HepG2 (cell line): ENCODE measurements around the gene ZFR2. TPM values are rescaled to one million over a fixed set of nuclear protein-coding genes. Genes with fewer than 3 reads are reported as not detected.

Source experiments
- ATAC-seq: fragments of 200-7000 bp; cut with Tn5 transposase; 3 replicates; pipeline ENCODE4 v1.9.1; 2020; ENCODE audit warnings: mild to moderate bottlenecking, moderate library complexity
- BruUV-seq: library from RNA; stranded (reverse); fragments of 400-500 nt; replicated peaks from 2 replicates; lab custom pipeline; 2021; lab: Mats Ljungman, UMichigan
- CTCF ChIA-PET: fragments of 300-600 bp; formaldehyde crosslinking; extraction: SDS; loops from one replicate; lab custom pipeline; 2021; ENCODE audit warnings: low total read pairs, inconsistent platforms, low intra/inter-chr PET ratio; lab: Yijun Ruan, JAX
- POLR2A ChIA-PET: fragments of 350-600 bp; sonication (Branson Sonifier 250); formaldehyde crosslinking; loops from one replicate; lab custom pipeline; 2020; ENCODE audit warnings: antibody characterized with exemption, inconsistent platforms; lab: Yijun Ruan, JAX
- DNase-seq: peaks from one replicate; pipeline ENCODE4 v3.0.0-alpha.2; 2015; ENCODE audit warnings: low spot score
- FAIRE-seq: peaks from 3 replicates; lab custom pipeline; 2011; peaks lifted over from hg19 to GRCh38; lab: Jason Lieb, UNC
- H2AFZ ChIP-seq: one replicate; pipeline ENCODE4 v1.6.1; 2011; ENCODE audit warnings: low read length, inconsistent platforms
- H3K27ac ChIP-seq: fragments of 300-600 bp; 3 replicates; pipeline ENCODE4 v1.8.0; 2011; ENCODE audit warnings: mixed run types, mild to moderate bottlenecking, mixed read lengths, low read length, inconsistent platforms; ENCODE audit not compliant: insufficient read depth; ENCODE audit errors: extremely low read length
- H3K27me3 ChIP-seq, 2 experiments: fragments of 200-600 bp in 1 of 2; 2 replicates in 1 of 2; 3 replicates in 1 of 2; pipeline versions ENCODE4 v1.6.0 to v1.8.0; 2011; ENCODE audit warnings: low read length in 2 of 2, mild to moderate bottlenecking in 2 of 2, moderate library complexity in 2 of 2, inconsistent platforms in 1 of 2; ENCODE audit not compliant: insufficient read depth in 2 of 2, control insufficient read depth in 1 of 2
- H3K36me3 ChIP-seq, 2 experiments: fragments of 200-600 bp in 1 of 2; replicated peaks in 1 of 2; 2 replicates in 1 of 2; 3 replicates in 1 of 2; pipeline versions ENCODE4 v1.5.1 to v1.8.0; 2011; ENCODE audit warnings: low read length in 2 of 2, inconsistent platforms in 1 of 2; ENCODE audit not compliant: insufficient read depth in 2 of 2, control insufficient read depth in 1 of 2
- H3K4me1 ChIP-seq: 2 replicates; pipeline ENCODE4 v1.5.1; 2012; ENCODE audit warnings: low read length, inconsistent platforms; ENCODE audit not compliant: insufficient read depth
- H3K4me2 ChIP-seq: 2 replicates; pipeline ENCODE4 v1.6.0; 2011; ENCODE audit warnings: low read depth, low read length, inconsistent platforms
- H3K4me3 ChIP-seq, 3 experiments: fragments of 200-600 bp in 1 of 3; sonication (generic), shearing (Covaris generic) in 1 of 3; replicated peaks in 1 of 3; 2 replicates each; pipeline ENCODE4 v1.5.1; 2011 to 2016; ENCODE audit warnings: low read length in 3 of 3, inconsistent platforms in 2 of 3, low read depth in 2 of 3, mild to moderate bottlenecking in 2 of 3, control low read depth in 1 of 3, mixed read lengths in 1 of 3; ENCODE audit not compliant: insufficient read depth in 1 of 3
- H3K79me2 ChIP-seq: one replicate; pipeline ENCODE4 v1.6.1; 2011; ENCODE audit warnings: low read length, inconsistent platforms; ENCODE audit not compliant: insufficient read depth
- H3K9ac ChIP-seq: 2 replicates; pipeline ENCODE4 v1.6.0; 2011; ENCODE audit warnings: mild to moderate bottlenecking, low read depth, low read length, inconsistent platforms; ENCODE audit not compliant: insufficient read depth
- H3K9me3 ChIP-seq: 2 replicates; pipeline ENCODE4 v1.5.1; 2012; ENCODE audit warnings: mild to moderate bottlenecking, low read length
- H4K20me1 ChIP-seq: 2 replicates; pipeline ENCODE4 v1.6.0; 2011; ENCODE audit warnings: inconsistent platforms, mild to moderate bottlenecking, low read length, moderate library complexity; ENCODE audit not compliant: insufficient read depth
- DNMT1 ChIP-seq: sonication (generic); formaldehyde crosslinking; IDR thresholded peaks from 2 replicates; pipeline ENCODE4 v1.5.1; 2020; ENCODE audit warnings: mild to moderate bottlenecking, missing genetic modification reagents
- DNMT3B ChIP-seq: conservative IDR thresholded peaks from 2 replicates; pipeline ENCODE4 v1.6.1; 2016; ENCODE audit warnings: missing biosample characterization, control low read depth
- MEIS1 ChIP-seq: sonication (generic); formaldehyde crosslinking; IDR thresholded peaks from 2 replicates; pipeline ENCODE4 v1.9.0; 2021; ENCODE audit warnings: mild to moderate bottlenecking, missing genetic modification reagents, moderate library complexity, borderline replicate concordance
- ZNF20 ChIP-seq: sonication (generic); formaldehyde crosslinking; IDR thresholded peaks from 2 replicates; pipeline ENCODE4 v1.4.0; 2020; ENCODE audit warnings: mild to moderate bottlenecking, moderate library complexity, missing genetic modification reagents
- ZNF678 ChIP-seq: sonication (generic); formaldehyde crosslinking; IDR thresholded peaks from 2 replicates; pipeline ENCODE4 v1.4.0; 2020; ENCODE audit warnings: mild to moderate bottlenecking, missing genetic modification reagents
- ZNF75D ChIP-seq: sonication (generic); formaldehyde crosslinking; IDR thresholded peaks from 2 replicates; pipeline ENCODE4 v1.8.1; 2023; ENCODE audit warnings: missing genetic modification reagents, mild to moderate bottlenecking, borderline replicate concordance
- WGBS: methylation state at CpG from one replicate; pipeline ENCODE4 v1.1.6; 2017; ENCODE audit warnings: low lambda C conversion rate; 5-methylcytosine and 5-hydroxymethylcytosine counted together
- in situ Hi-C: cut with HindIII; loops from 2 replicates; pipeline ENCODE4 v1.10.0; 2017; ENCODE audit warnings: low pct_unique_long_range_greater_than_20kb; ENCODE audit not compliant: extremely low pct_ligation_motif_present
- intact Hi-C: fragments of 100-400 bp; cut with micrococcal nuclease; formaldehyde crosslinking; loops from one replicate; pipeline ENCODE4 v1.10.0; 2022; ENCODE audit not compliant: unreplicated experiment
- polyA plus RNA-seq, 8 experiments: library from polyadenylated mRNA; depleted of rRNA in 3 of 8; stranded (reverse) in 7 of 8; unstranded in 1 of 8; fragments of >200 nt; fragmentation: Illumina TruSeq in 4 of 8; extraction: Trizol in 4 of 8; gene quantifications; 2 replicates each; pipeline versions ENCODE4 v1.2.1 to v1.2.3, GENCODE V29; 2011 to 2016; ENCODE audit warnings: low read depth in 4 of 8, missing spikeins in 1 of 8, mixed read lengths in 1 of 8; ENCODE audit not compliant: insufficient read depth in 1 of 8
- total RNA-seq, 5 experiments: library from RNA; depleted of rRNA; stranded (reverse); fragments of >200 nt; fragmentation: Illumina TruSeq; extraction: Trizol; gene quantifications; 2 replicates each; pipeline ENCODE4 v1.2.3, GENCODE V29; 2016; ENCODE audit warnings: low read depth in 1 of 5
- TF ChIP-seq, protein P1 (sequence below): sonication (generic); formaldehyde crosslinking; IDR thresholded peaks from 2 replicates; pipeline ENCODE4 v1.4.0; 2020; ENCODE audit warnings: low read depth, mild to moderate bottlenecking, missing genetic modification reagents
- TF ChIP-seq, protein P2 (sequence below): sonication (generic); formaldehyde crosslinking; IDR thresholded peaks from 2 replicates; pipeline ENCODE4 v1.5.0; 2020; ENCODE audit warnings: missing genetic modification reagents
- TF ChIP-seq, protein P3 (sequence below): IDR thresholded peaks from 2 replicates; pipeline ENCODE4 v1.6.1; 2016; ENCODE audit warnings: missing compliant biosample characterization, missing genetic modification reagents, borderline replicate concordance

The ZFR2 gene
- total and polyA plus RNA-seq, 2 of the 13 experiments (the other 11 are each of a cell fraction or from before 2014, with no cell fraction given) = 0.37 to 0.69 TPM

DNA sequence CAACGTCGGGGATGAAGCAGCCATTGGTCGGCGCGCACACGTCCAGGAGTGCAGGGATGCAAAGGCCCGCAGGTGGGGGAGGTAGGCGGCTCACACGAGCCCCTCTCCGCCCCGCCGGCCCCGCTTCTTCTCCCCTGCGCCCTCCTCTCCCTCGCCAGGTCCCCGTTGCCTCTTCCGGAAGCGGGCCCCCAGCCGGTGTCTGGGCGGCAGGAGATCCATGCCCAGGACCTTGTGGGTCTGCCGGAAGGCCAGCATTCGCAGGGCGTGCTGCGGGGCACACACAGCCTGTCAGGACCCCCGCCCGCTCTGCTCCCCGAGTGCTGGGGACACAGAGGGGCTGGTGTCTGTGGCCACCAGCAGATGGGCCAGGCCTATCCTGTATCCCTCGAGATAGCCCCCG is 63.0 kb downstream of the ZFR2 start:
- ATAC-seq (no peak), FAIRE-seq (no peak), DNase-seq (no peak)
- WGBS = 51% methylated on average over 9 of the region's 29 CpGs
- POLR2A ChIA-PET = no interaction called here
- CTCF ChIA-PET = no interaction called here
- Histone ChIP-seq H3K27ac (no peak overlapping the region), H4K20me1 (no peaks in the 10 kb centered on the region), H3K79me2 (no peaks in the 10 kb centered on the region), H2AFZ (no peak overlapping the region), H3K9ac (no peak overlapping the region), H3K27me3 (peaks cover 8 to 52% of the 10 kb centered on the region in 2 experiments), H3K9me3 (no peaks in the 10 kb centered on the region), H3K4me3 (no peak overlapping the region), H3K36me3 (no peaks in the 10 kb centered on the region), H3K4me1 (no peaks in the 10 kb centered on the region), H3K4me2 (no peak overlapping the region)
- BruUV-seq = no TSS peak
- TF ChIP-seq MEIS1 (CRISPR knock-in tag) = no peak
- no peak for TF ChIP-seq DNMT3B (CRISPR knock-in tag)
- TF ChIP-seq, protein P1, sequence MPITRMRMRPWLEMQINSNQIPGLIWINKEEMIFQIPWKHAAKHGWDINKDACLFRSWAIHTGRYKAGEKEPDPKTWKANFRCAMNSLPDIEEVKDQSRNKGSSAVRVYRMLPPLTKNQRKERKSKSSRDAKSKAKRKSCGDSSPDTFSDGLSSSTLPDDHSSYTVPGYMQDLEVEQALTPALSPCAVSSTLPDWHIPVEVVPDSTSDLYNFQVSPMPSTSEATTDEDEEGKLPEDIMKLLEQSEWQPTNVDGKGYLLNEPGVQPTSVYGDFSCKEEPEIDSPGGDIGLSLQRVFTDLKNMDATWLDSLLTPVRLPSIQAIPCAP (CRISPR knock-in tag) = no peak
- TF ChIP-seq ZNF20 (CRISPR knock-in tag) = no peak
- TF ChIP-seq ZNF678 (CRISPR knock-in tag) = no peak
- TF ChIP-seq, protein P2, sequence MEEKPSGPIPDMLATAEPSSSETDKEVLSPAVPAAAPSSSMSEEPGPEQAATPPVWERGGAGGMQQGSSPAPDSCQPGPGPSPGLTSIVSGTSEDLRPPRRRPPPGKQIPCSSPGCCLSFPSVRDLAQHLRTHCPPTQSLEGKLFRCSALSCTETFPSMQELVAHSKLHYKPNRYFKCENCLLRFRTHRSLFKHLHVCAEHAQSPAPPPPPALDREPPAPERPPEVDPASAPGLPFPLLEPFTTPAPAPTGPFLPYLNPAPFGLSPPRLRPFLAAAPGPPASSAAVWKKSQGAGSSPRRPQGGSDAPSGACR (CRISPR knock-in tag) = no peak
- TF ChIP-seq ZNF75D (CRISPR knock-in tag) = no peak
- TF ChIP-seq, protein P3, sequence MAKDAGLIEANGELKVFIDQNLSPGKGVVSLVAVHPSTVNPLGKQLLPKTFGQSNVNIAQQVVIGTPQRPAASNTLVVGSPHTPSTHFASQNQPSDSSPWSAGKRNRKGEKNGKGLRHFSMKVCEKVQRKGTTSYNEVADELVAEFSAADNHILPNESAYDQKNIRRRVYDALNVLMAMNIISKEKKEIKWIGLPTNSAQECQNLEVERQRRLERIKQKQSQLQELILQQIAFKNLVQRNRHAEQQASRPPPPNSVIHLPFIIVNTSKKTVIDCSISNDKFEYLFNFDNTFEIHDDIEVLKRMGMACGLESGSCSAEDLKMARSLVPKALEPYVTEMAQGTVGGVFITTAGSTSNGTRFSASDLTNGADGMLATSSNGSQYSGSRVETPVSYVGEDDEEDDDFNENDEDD (CRISPR knock-in tag) = no peak
- no peak for TF ChIP-seq DNMT1 (CRISPR knock-in tag)
- in situ Hi-C loops (no loop called here), intact Hi-C loops (no loop called here)
